ENCODE results near the gene METRNL. TPM values are rescaled to one million over a fixed set of nuclear protein-coding genes. Genes with fewer than 3 reads are reported as not detected.
A peak's percentile ranks its signal among the peaks of the same experiment; 100 is the strongest.
"Not testable (repeated sequence)": the region's sequence is repeated elsewhere in the genome, so short reads cannot be mapped to it uniquely, and the experiment has no call there.

METRNL gene
- total RNA-seq, 2 experiments from 2014 or later = 42.9 to 49.9 TPM

- Mint-ChIP-seq H3K4me3 (no peak overlapping the region), H3K27me3 (no peaks in the 10 kb centered on the region), H3K27ac (no peak overlapping the region), H3K36me3 (peaks cover 66% of the 10 kb centered on the region), H3K9me3 (ENCODE audit: low read depth) (peaks cover 26% of the 10 kb centered on the region), H3K4me1 (peaks cover 30% of the 10 kb centered on the region)
- ATAC-seq = no peak
- CTCF ChIA-PET = no interaction called here
- DNase-seq = no peak
These were observed 36.8 kb upstream of the METRNL start for GRCh38 chr17:83042522-83043158.

- H3K27ac Mint-ChIP-seq, ATAC-seq, H3K27me3 Mint-ChIP-seq, DNase-seq, H3K4me3 Mint-ChIP-seq: not testable (repeated sequence)
- peaks cover 47% of the 10 kb centered on the region for H3K4me1 Mint-ChIP-seq
- peaks cover 69% of the 10 kb centered on the region for H3K36me3 Mint-ChIP-seq
- H3K9me3 Mint-ChIP-seq (ENCODE audit: low read depth) = peaks cover 26% of the 10 kb centered on the region
- CTCF ChIA-PET = interaction anchor here (1.3 to 1.6 kb wide), 2 partner anchors 8 to 52 kb away, joined by 3 to 4 read pairs; no protein-coding TSS in a partner anchor
These were observed 34.9 kb upstream of the METRNL start for GRCh38 chr17:83044479-83044878.

DNA sequence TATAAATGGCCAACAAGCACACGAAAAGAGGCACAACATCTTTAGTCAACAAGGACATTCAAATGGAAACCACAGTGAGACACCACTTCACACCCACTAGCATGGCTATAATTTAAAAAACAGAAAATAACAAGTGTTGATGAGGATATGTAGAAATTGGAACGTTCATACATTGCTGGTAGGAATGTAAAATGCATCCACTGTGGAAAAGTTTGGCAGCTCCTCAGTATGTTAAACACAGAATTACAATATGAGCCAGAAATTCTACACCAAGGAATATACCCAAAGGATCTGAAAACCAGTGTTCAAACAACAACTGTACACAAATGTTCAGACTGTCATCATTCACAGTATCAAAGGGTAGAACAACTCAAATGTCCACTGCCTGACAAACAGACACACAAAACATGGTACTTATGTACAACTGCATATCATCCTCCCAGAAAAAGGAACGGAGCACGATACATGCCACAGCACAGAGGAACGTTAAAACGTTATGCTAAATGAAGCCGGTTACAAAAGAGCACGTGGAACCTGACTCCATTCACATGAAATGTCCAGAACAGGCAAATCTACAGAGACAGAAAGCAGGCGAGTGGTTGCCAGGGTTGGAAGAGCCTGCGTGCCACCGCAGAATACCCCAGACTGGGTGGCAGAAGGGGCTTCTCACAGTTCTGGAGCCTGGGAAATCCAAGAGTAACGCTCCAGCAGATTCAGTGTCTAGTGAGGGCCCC is 32.8 kb upstream of the METRNL start:
- Mint-ChIP-seq H3K27ac (no peak overlapping the region), H3K9me3 (ENCODE audit: low read depth) (peaks cover 19% of the 10 kb centered on the region), H3K4me1 (peaks cover 61% of the 10 kb centered on the region), H3K27me3 (no peaks in the 10 kb centered on the region), H3K36me3 (peaks cover 50% of the 10 kb centered on the region), H3K4me3 (no peak overlapping the region)
- ATAC-seq (no peak), DNase-seq (no peak)
- CTCF ChIA-PET = interaction anchor here (0.9 kb wide), 1 partner anchor 154 kb away, joined by 3 read pairs; no protein-coding TSS in a partner anchor

DNA sequence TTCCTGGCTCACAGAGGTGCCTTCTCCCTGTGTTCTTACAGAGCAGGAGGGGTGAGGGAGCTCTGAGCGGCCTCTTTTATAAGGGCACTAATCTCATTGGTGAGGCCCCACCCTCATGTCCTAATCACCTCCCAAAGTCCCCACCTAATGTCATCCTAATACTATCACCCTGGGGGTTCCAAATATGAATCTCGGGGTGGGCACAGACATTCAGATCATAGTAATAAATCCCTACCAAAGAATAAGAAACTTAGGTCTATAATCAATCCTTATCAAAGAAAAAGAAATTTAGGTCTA is 32.3 kb upstream of the METRNL start:
- Mint-ChIP-seq H3K36me3 (peaks cover 45% of the 10 kb centered on the region), H3K4me1 (peaks cover 63% of the 10 kb centered on the region), H3K27ac (no peak overlapping the region), H3K4me3 (no peak overlapping the region), H3K9me3 (ENCODE audit: low read depth) (peaks cover 17% of the 10 kb centered on the region), H3K27me3 (no peaks in the 10 kb centered on the region)
- DNase-seq = no peak
- no peak for ATAC-seq
- CTCF ChIA-PET = no interaction called here

DNA sequence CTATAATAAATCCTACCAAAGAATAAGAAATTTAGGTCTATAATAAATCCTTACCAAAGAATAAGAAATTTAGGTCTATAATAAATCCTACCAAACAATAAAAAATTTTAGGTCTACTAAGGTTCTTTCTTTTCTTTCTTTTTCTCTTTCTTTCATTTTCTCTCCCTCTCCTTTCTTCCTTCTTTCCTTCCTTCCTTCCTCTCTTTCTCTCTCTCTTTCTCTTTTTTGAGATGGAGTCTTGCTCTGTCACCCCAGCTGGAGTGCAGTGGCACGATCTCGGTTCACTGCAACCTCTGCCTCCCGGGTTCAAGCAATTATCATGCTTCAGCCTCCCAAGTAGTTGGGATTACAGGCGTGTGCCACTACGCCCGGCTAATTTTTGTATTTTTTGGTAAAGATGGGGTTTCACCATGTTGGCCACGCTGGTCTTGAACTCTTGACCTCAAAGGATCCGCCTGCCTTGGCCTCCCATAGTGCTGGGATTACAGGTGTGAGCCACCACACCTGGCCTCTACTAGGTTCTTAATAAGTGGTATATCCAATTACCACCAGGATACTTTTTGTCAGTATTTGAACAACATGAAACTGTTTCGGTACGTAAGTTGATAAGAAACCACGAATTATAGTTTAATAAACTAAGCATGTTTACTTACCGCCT is 31.5 kb upstream of the METRNL start:
- Mint-ChIP-seq H3K4me3 (peak overlapping the region; percentile 74), H3K27ac (peak overlapping the region; percentile 96), H3K36me3 (peaks cover 37% of the 10 kb centered on the region), H3K4me1 (peaks cover 59% of the 10 kb centered on the region)
- not testable (repeated sequence) for ATAC-seq; H3K27me3 Mint-ChIP-seq; DNase-seq; H3K9me3 Mint-ChIP-seq (ENCODE audit: low read depth)
- CTCF ChIA-PET = interaction anchor here (0.8 to 2.6 kb wide), 8 partner anchors 8 to 273 kb away, joined by 3 to 12 read pairs (median 4); no protein-coding TSS in a partner anchor

- Mint-ChIP-seq H3K4me3 (peak overlapping the region; percentile 80), H3K27ac (peak overlapping the region; percentile 81), H3K4me1 (peaks cover 60% of the 10 kb centered on the region), H3K27me3 (no peaks in the 10 kb centered on the region), H3K9me3 (ENCODE audit: low read depth) (peaks cover 2% of the 10 kb centered on the region), H3K36me3 (peaks cover 14% of the 10 kb centered on the region)
- ATAC-seq = no peak
- CTCF ChIA-PET = interaction anchor here (0.9 to 1.0 kb wide), 2 partner anchors 151 to 191 kb away, joined by 3 read pairs; no protein-coding TSS in a partner anchor
- DNase-seq = peak; percentile 46
These were observed 28.6 kb upstream of the METRNL start for GRCh38 chr17:83050651-83051395.

DNA sequence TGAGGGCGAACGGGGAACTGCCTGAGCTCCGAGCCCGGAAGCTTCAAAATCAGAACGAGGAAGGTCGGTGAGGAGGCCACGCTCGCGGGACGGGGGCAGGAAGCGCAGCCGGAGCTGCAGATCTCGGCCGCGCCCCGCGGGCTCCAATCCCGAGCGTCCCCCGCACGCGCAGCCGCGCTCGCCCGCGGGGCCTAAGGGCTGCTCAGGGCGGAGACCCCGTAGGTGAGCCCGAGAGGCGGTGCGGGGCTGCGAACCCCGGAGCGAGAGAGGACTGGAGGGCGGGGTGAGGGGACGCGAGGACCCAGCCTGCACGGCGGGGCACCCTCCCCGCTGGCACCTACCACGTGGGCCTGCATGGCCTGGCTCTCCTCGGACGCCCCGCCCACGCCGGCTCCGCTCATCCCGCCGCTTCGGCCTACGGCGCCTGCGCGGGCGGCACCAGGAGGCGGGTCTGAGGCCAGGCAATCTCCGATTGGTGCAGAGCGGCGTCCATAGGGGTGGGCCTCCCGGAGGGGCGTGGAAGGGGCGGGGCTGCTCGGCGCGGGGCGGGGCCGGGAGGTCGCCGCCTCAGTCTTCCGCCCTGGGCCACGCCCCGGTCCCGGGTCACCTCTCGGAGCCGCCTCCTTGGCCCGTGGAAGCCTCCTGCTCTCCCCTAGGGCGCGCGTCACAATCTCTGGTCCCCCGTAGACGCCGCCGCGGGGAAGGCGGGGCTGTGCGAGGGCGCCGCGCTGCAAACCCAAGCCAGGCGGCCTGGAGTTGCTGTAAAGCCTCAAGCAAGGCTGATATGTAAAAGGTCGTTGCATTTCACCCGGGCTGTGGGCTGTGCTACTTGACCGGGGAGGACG is 27.8 kb upstream of the METRNL start:
- H3K9me3 Mint-ChIP-seq (ENCODE audit: low read depth) = peaks cover 2% of the 10 kb centered on the region

GRCh38 chr17:83052241-83052564 is 27.2 kb upstream of the METRNL start:
- H3K4me1 Mint-ChIP-seq = peaks cover 54% of the 10 kb centered on the region

More for the DNA sequence above, 27.8 kb upstream of the METRNL start:
- DNase-seq (peak; percentile 98), ATAC-seq (peak; percentile 91)
- Mint-ChIP-seq H3K4me3 (peak overlapping the region; percentile 80), H3K27ac (peak overlapping the region; percentile 91), H3K4me1 (peaks cover 56% of the 10 kb centered on the region), H3K27me3 (no peaks in the 10 kb centered on the region), H3K36me3 (peaks cover 9% of the 10 kb centered on the region)
- CTCF ChIA-PET = interaction anchor here (0.6 to 1.0 kb wide), 3 partner anchors 119 to 192 kb away, joined by 3 read pairs; no protein-coding TSS in a partner anchor

DNA sequence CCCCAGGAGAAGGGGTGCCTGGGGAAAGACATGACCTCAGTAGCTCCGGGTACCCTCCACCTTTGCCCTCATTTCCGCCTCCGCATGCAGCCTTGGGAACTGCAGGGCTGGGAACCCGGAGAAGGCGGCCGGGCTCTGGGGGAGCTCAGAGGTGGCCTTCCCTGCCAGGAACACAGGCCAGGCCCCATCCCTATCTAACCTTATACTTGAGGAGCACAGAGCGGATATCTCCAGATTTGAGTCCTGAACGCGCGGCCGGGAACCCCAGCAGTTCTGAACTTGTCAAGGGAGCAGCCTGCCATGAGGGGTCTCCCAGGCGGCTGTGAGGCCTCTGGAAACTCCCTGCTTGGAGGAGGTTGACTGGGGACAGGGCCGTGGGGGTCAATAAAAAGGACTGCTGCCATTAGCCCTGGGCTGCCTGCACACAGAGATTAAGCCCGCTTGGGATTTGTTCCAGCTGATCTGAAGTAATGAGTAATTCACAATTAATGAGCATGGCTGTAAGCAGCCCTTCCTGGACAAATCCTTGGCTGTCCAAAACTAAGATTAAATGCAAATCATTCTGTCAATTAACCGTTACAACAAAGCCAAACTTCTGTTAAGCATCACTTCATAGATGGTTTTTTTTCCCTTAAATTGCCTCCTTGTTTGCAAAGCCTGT is 26.3 kb upstream of the METRNL start:
- Mint-ChIP-seq H3K9me3 (ENCODE audit: low read depth) (no peaks in the 10 kb centered on the region), H3K4me3 (no peak overlapping the region), H3K27me3 (no peaks in the 10 kb centered on the region), H3K36me3 (peaks cover 2% of the 10 kb centered on the region), H3K4me1 (peaks cover 50% of the 10 kb centered on the region), H3K27ac (peak overlapping the region; percentile 92)
- ATAC-seq = no peak
- peak; percentile 37 for DNase-seq
- CTCF ChIA-PET = interaction anchor here (1.1 to 1.7 kb wide), 5 partner anchors 31 to 271 kb away, joined by 4 to 5 read pairs (median 4); no protein-coding TSS in a partner anchor

More at GRCh38 chr17:83052241-83052564, 27.2 kb upstream of the METRNL start:
- H3K36me3 Mint-ChIP-seq = peaks cover 4% of the 10 kb centered on the region
- DNase-seq (no peak), ATAC-seq (no peak)
- H3K27me3 Mint-ChIP-seq = no peaks in the 10 kb centered on the region
- H3K9me3 Mint-ChIP-seq (ENCODE audit: low read depth) = no peaks in the 10 kb centered on the region
- CTCF ChIA-PET = no interaction called here
- H3K4me3 Mint-ChIP-seq = peak overlapping the region; percentile 70
- H3K27ac Mint-ChIP-seq = peak overlapping the region; percentile 91

DNA sequence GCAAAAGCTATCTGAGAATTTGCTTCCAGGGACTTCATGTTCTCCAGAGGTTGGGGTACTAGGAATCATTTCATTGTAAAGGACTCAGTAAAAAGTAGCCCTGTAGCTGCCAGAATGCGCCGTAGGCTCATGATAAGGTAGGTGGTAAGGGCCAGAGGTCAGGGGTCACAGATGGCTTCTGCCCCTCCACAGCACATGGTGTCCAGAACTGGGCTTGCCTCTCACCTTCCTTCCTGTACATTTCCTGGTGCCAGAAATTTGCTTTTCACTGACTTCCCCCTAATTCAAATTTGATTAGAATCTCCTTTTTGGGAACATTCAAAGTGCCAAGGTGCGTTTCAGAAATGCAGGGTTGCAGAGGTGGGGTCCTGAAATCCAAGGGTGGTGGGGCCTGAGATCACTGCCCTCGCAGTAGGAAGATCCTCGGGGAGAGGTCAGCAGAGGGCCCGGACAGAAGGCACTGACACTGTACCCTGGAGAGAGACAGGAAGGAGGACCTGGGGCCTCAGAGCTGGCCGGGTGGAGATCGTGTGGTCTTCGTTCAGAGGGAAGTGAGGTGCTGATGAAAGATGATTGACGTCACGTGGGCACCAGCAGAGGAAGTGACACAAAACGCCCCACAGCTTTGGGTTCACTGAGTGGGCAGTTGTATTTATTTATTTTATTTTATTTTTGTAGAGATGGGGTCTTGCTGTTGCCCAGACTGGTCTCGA is 25.5 kb upstream of the METRNL start:
- Mint-ChIP-seq H3K4me3 (peak overlapping the region; percentile 41), H3K4me1 (peaks cover 42% of the 10 kb centered on the region), H3K27me3 (no peaks in the 10 kb centered on the region), H3K9me3 (ENCODE audit: low read depth) (no peaks in the 10 kb centered on the region), H3K36me3 (no peaks in the 10 kb centered on the region), H3K27ac (peak overlapping the region; percentile 92)
- DNase-seq (peak; percentile 86), ATAC-seq (peak; percentile 12)
- CTCF ChIA-PET = interaction anchor here (0.5 to 1.7 kb wide), 7 partner anchors 30 to 627 kb away, joined by 3 to 5 read pairs (median 4); no protein-coding TSS in a partner anchor

DNA sequence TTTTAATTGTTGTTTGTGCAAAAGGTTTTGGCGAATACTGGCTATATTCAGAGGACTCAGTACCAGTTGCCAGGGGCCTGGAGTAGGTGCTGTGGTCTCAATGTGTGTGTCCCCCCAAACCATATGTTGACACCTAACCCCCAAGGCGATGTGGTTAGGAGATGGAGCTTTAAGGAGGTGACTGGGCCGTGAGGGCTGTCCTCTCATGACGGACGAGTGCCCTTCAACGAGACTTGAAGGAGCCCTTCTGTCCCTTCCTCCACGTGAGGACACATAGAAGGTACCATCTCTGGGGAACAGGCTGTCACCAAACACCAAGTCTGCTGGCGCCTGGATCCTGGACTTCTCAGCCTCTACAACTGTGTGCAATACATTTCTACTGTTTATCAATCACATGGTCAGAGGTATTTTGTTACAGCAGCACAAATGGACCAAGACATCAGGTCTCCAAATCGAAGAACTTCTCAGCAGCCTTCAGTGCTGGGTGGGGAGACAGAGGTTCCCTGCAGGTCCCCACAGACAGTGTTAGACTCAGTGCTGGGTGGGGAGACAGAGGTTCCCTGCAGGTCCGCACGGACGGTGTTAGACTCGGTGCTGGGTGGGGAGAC is 24.8 kb upstream of the METRNL start:
- Mint-ChIP-seq H3K9me3 (ENCODE audit: low read depth) (no peaks in the 10 kb centered on the region), H3K4me1 (peaks cover 35% of the 10 kb centered on the region), H3K36me3 (no peaks in the 10 kb centered on the region), H3K4me3 (no peak overlapping the region), H3K27me3 (no peaks in the 10 kb centered on the region), H3K27ac (peak overlapping the region; percentile 36)
- ATAC-seq = no peak
- DNase-seq = peak; percentile 39
- CTCF ChIA-PET = interaction anchor here (1.0 to 1.5 kb wide), 5 partner anchors 29 to 190 kb away, joined by 4 read pairs; no protein-coding TSS in a partner anchor

All from activated CD8-positive, alpha-beta memory T cell treated with anti-CD3 and anti-CD28 coated beads, Interleukin-2, amount 10 ng/mL, durations not matched to agents 7 days and 5 days (primary cell).